Vagina (tissue), 2 donors: ENCODE data around the gene MCL1. TPM values are rescaled to one million over a fixed set of nuclear protein-coding genes. Genes with fewer than 3 reads are reported as not detected.

Experiments
- DNase-seq, 2 donors: peaks; one replicate each; pipeline ENCODE4 v3.0.0-alpha.2; 2017; ENCODE audit errors: extremely low spot score in 2 of 2
- H3K27ac ChIP-seq: fragments of 200-600 bp; sonication (generic); one replicate; pipeline ENCODE4 v1.5.1; 2019
- H3K27me3 ChIP-seq: fragments of 200-600 bp; sonication (generic); one replicate; pipeline ENCODE4 v1.5.1; 2019
- H3K36me3 ChIP-seq, 2 donors: fragments of 200-600 bp; sonication (generic); one replicate each; pipeline ENCODE4 v1.5.1; 2017 to 2019
- H3K4me1 ChIP-seq: fragments of 200-600 bp; sonication (generic); one replicate; pipeline ENCODE4 v1.5.1; 2019
- H3K4me3 ChIP-seq, 2 donors: fragments of 200-600 bp; sonication (generic); 1 replicate in 1 of 2; 2 replicates in 1 of 2; pipeline ENCODE4 v1.5.1; 2016 to 2019
- H3K9me3 ChIP-seq: fragments of 200-600 bp; sonication (generic); one replicate; pipeline ENCODE4 v1.5.1; 2019
- POLR2A ChIP-seq, 2 donors: fragments of 450-650 bp; IDR thresholded peaks; one replicate each; pipeline ENCODE4 v1.6.1; 2017; ENCODE audit warnings: antibody characterized with exemption in 2 of 2, mild to moderate bottlenecking in 2 of 2, moderate library complexity in 2 of 2
- POLR2AphosphoS5 ChIP-seq, 2 donors: sonication (generic); formaldehyde crosslinking; IDR thresholded peaks; one replicate each; pipeline ENCODE4 v1.9.0; 2017; ENCODE audit warnings: antibody characterized with exemption in 2 of 2, mild to moderate bottlenecking in 2 of 2, low read depth in 1 of 2; ENCODE audit not compliant: insufficient read depth in 1 of 2
- intact Hi-C: fragments of 100-400 bp; cut with DNase I; formaldehyde crosslinking; loops from one replicate; pipeline ENCODE4 v1.15.1; 2023
- total RNA-seq: library from RNA; depleted of rRNA; stranded (reverse); fragments of >200 nt; gene quantifications from one replicate; pipeline ENCODE4 v1.2.3, GENCODE V29; 2016
- TF ChIP-seq, protein P1 (sequence below), 3 experiments: fragments of 450-650 bp in 2 of 3; fragments of 200-600 bp in 1 of 3; sonication (generic) in 1 of 3; IDR thresholded peaks; one replicate each; pipeline ENCODE4 v1.5.1; 2017 to 2019; ENCODE audit warnings: antibody characterized with exemption in 3 of 3, mild to moderate bottlenecking in 2 of 3, moderate library complexity in 2 of 3

MCL1 gene
- total RNA-seq, 1 donor from 2014 or later, result 181 TPM

DNA sequence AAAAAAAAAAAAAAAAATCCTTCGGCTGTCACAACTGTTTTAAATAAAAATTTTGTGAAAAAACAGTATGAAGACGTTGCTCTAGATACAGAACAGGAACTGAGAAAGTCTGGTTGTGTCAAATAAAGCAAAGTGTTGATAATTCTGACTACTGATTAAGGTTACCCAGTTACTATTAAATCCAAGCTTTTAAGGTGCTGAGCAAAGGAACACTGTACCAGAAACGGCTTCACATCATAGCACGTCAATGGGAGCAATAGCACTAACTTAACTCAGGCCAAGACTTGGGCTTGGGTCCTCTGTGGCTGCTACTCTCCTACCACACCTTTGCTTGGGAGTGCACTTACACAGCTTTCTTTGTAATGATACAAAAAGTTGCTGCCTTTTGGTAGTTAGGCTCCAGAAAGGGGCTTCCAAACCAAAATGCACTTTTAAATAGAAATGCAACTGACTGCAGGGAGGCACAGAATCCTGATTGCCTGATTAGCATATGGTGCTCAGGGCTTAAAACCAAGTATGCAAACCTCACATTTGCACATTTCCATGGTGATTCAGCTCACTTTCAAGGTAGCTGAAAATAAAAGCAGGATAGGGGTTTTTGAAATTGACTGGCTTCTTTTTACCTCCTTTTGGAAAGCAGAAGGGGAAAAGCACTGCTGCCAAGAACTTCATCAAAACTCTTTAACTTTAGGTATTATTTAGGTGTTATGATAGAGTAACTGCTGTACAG, 6.3 kb downstream of the MCL1 start:
- intact Hi-C loops, result no loop called here
- H3K27me3 ChIP-seq, result no peaks in the 10 kb centered on the region
- TF ChIP-seq, protein P1, sequence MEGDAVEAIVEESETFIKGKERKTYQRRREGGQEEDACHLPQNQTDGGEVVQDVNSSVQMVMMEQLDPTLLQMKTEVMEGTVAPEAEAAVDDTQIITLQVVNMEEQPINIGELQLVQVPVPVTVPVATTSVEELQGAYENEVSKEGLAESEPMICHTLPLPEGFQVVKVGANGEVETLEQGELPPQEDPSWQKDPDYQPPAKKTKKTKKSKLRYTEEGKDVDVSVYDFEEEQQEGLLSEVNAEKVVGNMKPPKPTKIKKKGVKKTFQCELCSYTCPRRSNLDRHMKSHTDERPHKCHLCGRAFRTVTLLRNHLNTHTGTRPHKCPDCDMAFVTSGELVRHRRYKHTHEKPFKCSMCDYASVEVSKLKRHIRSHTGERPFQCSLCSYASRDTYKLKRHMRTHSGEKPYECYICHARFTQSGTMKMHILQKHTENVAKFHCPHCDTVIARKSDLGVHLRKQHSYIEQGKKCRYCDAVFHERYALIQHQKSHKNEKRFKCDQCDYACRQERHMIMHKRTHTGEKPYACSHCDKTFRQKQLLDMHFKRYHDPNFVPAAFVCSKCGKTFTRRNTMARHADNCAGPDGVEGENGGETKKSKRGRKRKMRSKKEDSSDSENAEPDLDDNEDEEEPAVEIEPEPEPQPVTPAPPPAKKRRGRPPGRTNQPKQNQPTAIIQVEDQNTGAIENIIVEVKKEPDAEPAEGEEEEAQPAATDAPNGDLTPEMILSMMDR (IDR thresholded peaks at IDR 0.05), result no peak
- TF ChIP-seq POLR2AphosphoS5 (IDR thresholded peaks at IDR 0.05; ENCODE audit: insufficient read depth in 1 of 2, low read depth in 1 of 2), result no peak
- TF ChIP-seq POLR2A (IDR thresholded peaks at IDR 0.05), result no peak
- peak overlapping the region; percentile 15 to 86 for H3K4me3 ChIP-seq
- peaks cover 83% of the 10 kb centered on the region for H3K4me1 ChIP-seq
- H3K36me3 ChIP-seq, result peaks cover 4 to 68% of the 10 kb centered on the region in 2 donors
- H3K27ac ChIP-seq, result peak overlapping the region; percentile 100
- no peak for DNase-seq
- H3K9me3 ChIP-seq, result no peaks in the 10 kb centered on the region

DNA sequence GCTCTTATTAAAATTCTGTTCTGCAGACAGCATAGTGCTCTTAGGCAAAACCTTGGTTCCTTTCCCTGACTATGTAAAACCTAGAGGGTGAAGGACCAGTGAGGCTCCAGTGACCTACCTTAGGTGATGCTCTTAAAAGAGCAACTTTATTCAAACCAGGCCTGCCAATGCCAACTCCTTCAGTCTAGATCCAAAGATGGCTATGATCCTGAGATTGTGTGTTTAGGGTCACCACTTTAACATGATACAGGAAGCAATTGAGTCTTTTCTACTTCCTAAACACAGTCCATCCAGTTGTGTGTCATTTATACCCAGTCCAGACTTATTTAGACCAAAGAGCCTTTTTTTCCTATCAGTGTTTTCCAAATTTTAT, 10.8 kb downstream of the MCL1 start:
- TF ChIP-seq, protein P1 (IDR thresholded peaks at IDR 0.05), result no peak
- TF ChIP-seq POLR2AphosphoS5 (IDR thresholded peaks at IDR 0.05; ENCODE audit: insufficient read depth in 1 of 2, low read depth in 1 of 2) (no peak), POLR2A (IDR thresholded peaks at IDR 0.05) (no peak)
- intact Hi-C loops, result no loop called here
- Histone ChIP-seq H3K27me3 (no peaks in the 10 kb centered on the region), H3K9me3 (no peaks in the 10 kb centered on the region), H3K4me3 (peak overlapping the region; percentile 10 to 31), H3K4me1 (peaks cover 100% of the 10 kb centered on the region), H3K36me3 (peaks cover 1 to 24% of the 10 kb centered on the region in 2 donors), H3K27ac (peak overlapping the region; percentile 100)
- DNase-seq, result no peak

DNA sequence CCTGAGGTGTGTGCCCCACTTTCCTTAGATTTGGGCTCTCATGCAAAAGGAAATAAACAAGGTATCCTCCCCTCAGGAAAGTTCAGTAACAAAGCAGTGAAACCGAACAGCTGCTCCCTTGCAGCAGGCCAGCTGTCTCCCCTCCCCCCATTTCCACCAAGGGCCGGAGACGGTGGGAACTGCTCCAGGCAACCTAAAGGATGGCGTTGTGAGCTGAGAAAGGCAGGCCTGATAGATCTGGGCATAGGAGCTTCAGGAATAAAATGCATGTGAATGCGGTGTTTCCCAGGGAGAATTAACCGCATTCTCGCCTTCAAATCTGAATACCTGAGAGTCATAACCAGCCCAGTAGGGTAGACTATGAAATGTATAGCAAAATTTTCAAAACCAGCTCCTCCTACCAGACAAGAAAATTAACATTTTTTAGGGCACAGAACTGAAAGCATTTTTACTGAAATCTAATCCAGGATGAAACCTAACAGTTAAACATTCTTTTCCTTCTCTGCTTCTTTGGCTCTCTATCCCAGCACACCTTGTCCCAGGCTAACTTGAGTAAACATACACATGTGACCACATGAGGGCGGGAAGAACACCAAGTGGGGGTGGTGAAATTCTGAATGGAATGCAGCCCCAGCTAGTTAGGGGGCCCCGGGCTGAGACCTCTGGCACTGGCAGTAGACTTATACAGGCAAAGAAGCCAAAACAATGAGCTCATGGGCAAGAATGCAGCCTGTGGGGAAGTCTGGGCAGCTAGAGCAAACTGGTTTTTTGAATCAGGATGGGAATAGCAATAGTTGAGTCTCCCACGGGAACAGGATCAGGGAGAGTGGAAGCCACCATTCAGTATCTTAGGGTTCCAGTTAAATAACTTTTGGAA, 11.5 kb downstream of the MCL1 start:
- intact Hi-C loops, result no loop called here
- TF ChIP-seq POLR2A (IDR thresholded peaks at IDR 0.05), result peak in 1 of 2 donors; percentile 11
- TF ChIP-seq, protein P1 (IDR thresholded peaks at IDR 0.05), result no peak
- TF ChIP-seq POLR2AphosphoS5 (IDR thresholded peaks at IDR 0.05; ENCODE audit: insufficient read depth in 1 of 2, low read depth in 1 of 2), result peak; percentile 63 to 99
- Histone ChIP-seq H3K27me3 (no peaks in the 10 kb centered on the region), H3K4me1 (peaks cover 100% of the 10 kb centered on the region), H3K9me3 (no peaks in the 10 kb centered on the region), H3K27ac (peak overlapping the region; percentile 100), H3K4me3 (peak overlapping the region; percentile 31 to 42), H3K36me3 (peaks cover 0 to 18% of the 10 kb centered on the region in 2 donors)
- no peak for DNase-seq

DNA sequence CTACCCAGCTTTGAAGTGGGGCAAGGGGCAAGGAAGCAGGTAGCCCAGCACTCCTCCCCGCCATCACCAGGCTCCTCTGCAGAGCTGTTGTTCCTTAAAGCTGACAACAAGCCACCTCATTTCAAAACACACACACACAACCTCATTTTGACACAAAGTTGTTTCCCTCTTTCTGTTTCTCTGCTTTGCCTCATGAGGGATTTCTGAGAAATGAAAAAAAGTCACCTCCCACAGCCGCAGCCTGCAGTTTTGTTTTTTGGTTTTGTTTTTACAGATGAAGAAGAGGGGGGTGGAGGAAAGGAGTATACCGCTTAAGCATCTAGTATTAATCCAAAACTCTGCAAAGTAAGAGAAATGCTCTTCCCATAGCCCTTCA, 12.1 kb downstream of the MCL1 start:
- Histone ChIP-seq H3K9me3 (no peaks in the 10 kb centered on the region), H3K27me3 (no peaks in the 10 kb centered on the region), H3K4me1 (peaks cover 100% of the 10 kb centered on the region), H3K36me3 (peaks cover 0 to 12% of the 10 kb centered on the region in 2 donors), H3K27ac (peak overlapping the region; percentile 100), H3K4me3 (peak overlapping the region; percentile 31 to 42)
- DNase-seq, result no peak
- intact Hi-C loops, result no loop called here
- no peak for TF ChIP-seq POLR2A (IDR thresholded peaks at IDR 0.05)
- TF ChIP-seq, protein P1 (IDR thresholded peaks at IDR 0.05), result no peak
- TF ChIP-seq POLR2AphosphoS5 (IDR thresholded peaks at IDR 0.05; ENCODE audit: insufficient read depth in 1 of 2, low read depth in 1 of 2), result no peak
